ENCODE data around the gene PPIP5K2. TPM values are rescaled to one million over a fixed set of nuclear protein-coding genes. Genes with fewer than 3 reads are reported as not detected.

Gene PPIP5K2
- total and polyA plus RNA-seq, 10 donors, result 22.3 to 79.8 (median 63.5) TPM

DNA sequence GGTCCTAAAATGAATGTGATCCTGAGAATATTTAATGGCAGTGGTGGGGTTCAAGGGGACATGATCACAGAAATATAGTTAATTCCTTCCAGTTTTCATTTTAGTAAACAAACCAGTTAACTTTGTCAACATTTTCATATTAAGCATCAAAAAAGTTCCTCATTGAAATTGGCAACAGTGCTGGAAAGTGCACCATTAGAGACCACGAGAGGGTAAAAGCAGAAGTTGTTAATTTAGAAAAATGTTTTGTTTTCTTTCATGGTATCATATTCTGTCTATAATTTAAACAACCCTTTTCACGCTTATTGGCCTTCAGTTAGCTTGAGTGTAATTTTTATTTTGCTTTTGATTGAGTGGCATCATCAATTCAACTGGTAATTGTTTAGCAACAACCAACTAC, 12.0 kb upstream of the PPIP5K2 start:
- intact Hi-C loops (cut with DNase I; ENCODE audit: low total_unique reads), result no loop called here
- DNase-seq, result no peak
- Histone ChIP-seq H3K4me3 (no peak overlapping the region), H3K9me3 (no peaks in the 10 kb centered on the region), H3K27me3 (replicated peaks in 1 of 7) (no peaks in the 10 kb centered on the region), H3K36me3 (peaks cover 0 to 54% (median 7%) of the 10 kb centered on the region in 6 donors), H3K27ac (no peak overlapping the region), H3K4me1 (peaks cover 0 to 17% (median 9%) of the 10 kb centered on the region in 6 donors)
- WGBS, 5 donors, result 19 to 58% (median 44%) methylated on average over 2 of the region's 2 CpGs
- TF ChIP-seq POLR2A (IDR thresholded peaks at IDR 0.05) (no peak), POLR2AphosphoS5 (IDR thresholded peaks at IDR 0.05) (no peak)
- TF ChIP-seq, protein P1, sequence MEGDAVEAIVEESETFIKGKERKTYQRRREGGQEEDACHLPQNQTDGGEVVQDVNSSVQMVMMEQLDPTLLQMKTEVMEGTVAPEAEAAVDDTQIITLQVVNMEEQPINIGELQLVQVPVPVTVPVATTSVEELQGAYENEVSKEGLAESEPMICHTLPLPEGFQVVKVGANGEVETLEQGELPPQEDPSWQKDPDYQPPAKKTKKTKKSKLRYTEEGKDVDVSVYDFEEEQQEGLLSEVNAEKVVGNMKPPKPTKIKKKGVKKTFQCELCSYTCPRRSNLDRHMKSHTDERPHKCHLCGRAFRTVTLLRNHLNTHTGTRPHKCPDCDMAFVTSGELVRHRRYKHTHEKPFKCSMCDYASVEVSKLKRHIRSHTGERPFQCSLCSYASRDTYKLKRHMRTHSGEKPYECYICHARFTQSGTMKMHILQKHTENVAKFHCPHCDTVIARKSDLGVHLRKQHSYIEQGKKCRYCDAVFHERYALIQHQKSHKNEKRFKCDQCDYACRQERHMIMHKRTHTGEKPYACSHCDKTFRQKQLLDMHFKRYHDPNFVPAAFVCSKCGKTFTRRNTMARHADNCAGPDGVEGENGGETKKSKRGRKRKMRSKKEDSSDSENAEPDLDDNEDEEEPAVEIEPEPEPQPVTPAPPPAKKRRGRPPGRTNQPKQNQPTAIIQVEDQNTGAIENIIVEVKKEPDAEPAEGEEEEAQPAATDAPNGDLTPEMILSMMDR (IDR thresholded peaks at IDR 0.05 in 8 of 11, conservative IDR thresholded peaks at IDR 0.05 in 3 of 11), result no peak

DNA sequence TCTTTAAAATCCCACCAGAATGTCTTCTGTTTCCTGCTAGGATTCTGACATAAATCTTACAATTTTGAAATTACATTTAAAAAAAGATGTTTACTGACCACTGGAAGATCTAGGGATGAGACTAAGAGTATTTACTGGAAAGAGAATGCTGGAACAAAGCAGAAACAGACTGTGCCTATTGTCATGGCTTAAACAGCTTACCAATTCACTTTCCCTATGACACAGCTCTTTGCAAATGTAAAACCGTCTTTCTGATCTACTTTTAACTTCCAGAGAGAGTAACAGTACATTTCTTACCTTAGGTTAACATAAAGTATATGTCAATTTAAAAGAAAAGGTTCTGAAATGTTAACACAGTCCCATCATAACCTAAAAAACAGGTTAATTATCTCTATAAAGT, 10.8 kb upstream of the PPIP5K2 start:
- no peaks in the 10 kb centered on the region for H3K9me3 ChIP-seq
- intact Hi-C loops (cut with DNase I; ENCODE audit: low total_unique reads), result no loop called here
- WGBS, 5 donors, result 80 to 92% (median 81%) methylated on average over 1 of the region's 1 CpG
- H3K27me3 ChIP-seq (replicated peaks in 1 of 7), result no peaks in the 10 kb centered on the region
- peaks cover 0 to 42% (median 2%) of the 10 kb centered on the region in 6 donors for H3K36me3 ChIP-seq
- peaks cover 0 to 17% (median 9%) of the 10 kb centered on the region in 6 donors for H3K4me1 ChIP-seq
- TF ChIP-seq, protein P1 (IDR thresholded peaks at IDR 0.05 in 8 of 11, conservative IDR thresholded peaks at IDR 0.05 in 3 of 11), result no peak
- TF ChIP-seq POLR2A (IDR thresholded peaks at IDR 0.05) (no peak), POLR2AphosphoS5 (IDR thresholded peaks at IDR 0.05) (no peak)
- no peak for DNase-seq
- no peak overlapping the region for H3K4me3 ChIP-seq
- H3K27ac ChIP-seq, result no peak overlapping the region

DNA sequence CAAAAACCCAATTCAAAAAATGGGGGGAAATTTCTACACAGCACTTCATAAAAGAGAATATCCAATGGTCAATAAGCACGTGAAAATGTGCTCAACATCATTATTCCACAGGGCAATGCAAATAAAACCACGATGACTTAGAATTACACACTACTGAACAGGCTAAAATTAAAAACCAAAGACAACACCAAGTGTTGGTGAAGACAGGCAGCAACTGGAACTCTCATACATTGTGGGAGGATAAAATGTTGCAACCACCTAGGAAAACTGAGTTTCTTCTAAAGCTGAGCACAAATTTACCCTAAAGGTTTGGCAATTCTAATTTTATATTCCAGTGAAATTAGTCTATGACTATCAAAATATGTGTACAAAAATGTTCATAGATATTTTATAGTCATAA, 9.7 kb upstream of the PPIP5K2 start:
- Histone ChIP-seq H3K27me3 (replicated peaks in 1 of 7) (no peaks in the 10 kb centered on the region), H3K27ac (no peak overlapping the region), H3K9me3 (no peaks in the 10 kb centered on the region), H3K4me1 (peaks cover 0 to 17% (median 9%) of the 10 kb centered on the region in 6 donors), H3K36me3 (peaks cover 0 to 31% (median 2%) of the 10 kb centered on the region in 6 donors), H3K4me3 (no peak overlapping the region)
- WGBS, 5 donors, result 90 to 95% (median 92%) methylated on average over 2 of the region's 2 CpGs
- DNase-seq, result no peak
- intact Hi-C loops (cut with DNase I; ENCODE audit: low total_unique reads), result loop anchor here (10.0 kb wide), 1 partner anchor 346 kb away; no protein-coding TSS in a partner anchor
- no peak for TF ChIP-seq POLR2A (IDR thresholded peaks at IDR 0.05)
- TF ChIP-seq, protein P1 (IDR thresholded peaks at IDR 0.05 in 8 of 11, conservative IDR thresholded peaks at IDR 0.05 in 3 of 11), result no peak
- no peak for TF ChIP-seq POLR2AphosphoS5 (IDR thresholded peaks at IDR 0.05)

GRCh38 chr5:103111468-103111867, 8.6 kb upstream of the PPIP5K2 start:
- TF ChIP-seq POLR2AphosphoS5 (IDR thresholded peaks at IDR 0.05) (no peak), POLR2A (IDR thresholded peaks at IDR 0.05) (no peak)
- TF ChIP-seq, protein P1 (IDR thresholded peaks at IDR 0.05 in 8 of 11, conservative IDR thresholded peaks at IDR 0.05 in 3 of 11), result no peak
- intact Hi-C loops (cut with DNase I; ENCODE audit: low total_unique reads), result loop anchor here (10.0 kb wide), 1 partner anchor 347 kb away; no protein-coding TSS in a partner anchor
- Histone ChIP-seq H3K27me3 (replicated peaks in 1 of 7) (no peaks in the 10 kb centered on the region), H3K27ac (peak overlapping the region in 7 of 8 donors; percentile 21 to 60 (median 44)), H3K9me3 (no peaks in the 10 kb centered on the region), H3K4me1 (peaks cover 0 to 17% (median 9%) of the 10 kb centered on the region in 6 donors), H3K36me3 (peaks cover 0 to 20% (median 2%) of the 10 kb centered on the region in 6 donors), H3K4me3 (no peak overlapping the region)
- 22 to 44% (median 29%) methylated on average over 2 of the region's 2 CpGs for WGBS, 5 donors
- DNase-seq, result no peak

Measured in spleen (tissue), 11 donors.